NCI-H2081 treated with DMSO at 0.1 percent for 48 hours (cell line): ENCODE results near the gene ETV6.

ENCODE experiments used
- DNase-seq: peaks from one replicate; lab custom pipeline; 2025; lab: John Stamatoyannopoulos, UW

The ETV6 gene

GRCh38 chr12:11776316-11776715, 126.8 kb downstream of the ETV6 start:
- no peak for DNase-seq

GRCh38 chr12:11777451-11777850, 128.0 kb downstream of the ETV6 start:
- no peak for DNase-seq

DNA sequence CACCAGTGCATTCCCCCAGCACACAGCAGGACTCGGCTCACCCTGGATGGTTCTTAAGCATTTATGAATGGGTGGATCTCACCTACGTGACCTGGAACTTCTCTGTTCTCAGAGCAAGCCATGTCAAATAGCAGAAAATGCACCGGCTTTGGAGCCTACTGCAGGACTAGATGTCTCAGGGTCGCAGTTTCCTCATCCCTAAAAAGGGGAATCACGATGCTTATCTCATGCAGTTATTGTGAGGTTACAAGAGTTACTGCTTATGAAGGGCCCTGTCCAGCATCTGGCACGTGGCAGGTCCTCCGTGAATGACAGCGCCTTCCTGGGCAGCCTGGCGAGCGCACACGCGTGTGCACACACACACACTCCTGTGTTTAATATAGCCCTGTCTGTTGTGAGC, 128.5 kb downstream of the ETV6 start:
- no peak for DNase-seq

GRCh38 chr12:11778713-11779685, 129.5 kb downstream of the ETV6 start:
- DNase-seq: no peak

- DNase-seq: no peak
Measured at GRCh38 chr12:11780521-11781101, 131.1 kb downstream of the ETV6 start.

- no peak for DNase-seq
Measured at GRCh38 chr12:11782914-11783420, 133.5 kb downstream of the ETV6 start.

- no peak for DNase-seq
Measured at GRCh38 chr12:11785712-11786111, 136.2 kb downstream of the ETV6 start.

DNA sequence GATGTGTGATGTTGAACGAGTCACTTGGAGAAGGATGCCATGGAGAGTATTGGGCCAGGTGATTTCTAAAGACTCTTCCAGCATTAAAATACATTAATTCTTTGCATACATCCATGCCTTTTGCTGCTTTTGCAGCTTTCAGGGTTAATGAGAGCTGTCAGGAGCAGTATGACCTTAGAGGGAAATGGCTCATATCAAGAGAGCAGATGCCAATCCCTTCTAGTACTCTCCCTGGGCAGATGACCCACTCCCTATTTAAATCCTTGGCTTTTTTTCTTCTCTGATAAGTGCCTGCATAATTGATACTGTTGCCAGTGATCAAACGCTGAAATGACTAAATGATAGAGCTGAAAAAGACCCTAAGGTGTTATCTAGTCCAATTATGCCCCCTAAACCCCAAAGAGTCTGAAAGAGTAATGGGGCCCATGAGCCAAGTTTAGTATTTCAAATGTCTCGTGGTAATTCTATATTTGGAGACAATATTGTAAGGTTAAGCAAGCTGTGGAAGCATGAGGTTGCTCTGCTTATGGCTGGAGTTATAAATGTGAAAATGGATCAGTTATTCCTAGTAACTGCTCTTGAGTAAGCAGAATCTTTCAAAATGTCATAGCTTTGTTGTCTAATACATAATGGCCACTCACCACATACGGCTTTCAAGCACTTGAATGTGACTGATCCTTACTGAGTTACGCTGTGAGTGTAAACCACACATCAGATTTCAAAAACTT, 137.3 kb downstream of the ETV6 start:
- DNase-seq: no peak

GRCh38 chr12:11787437-11787836, 138.0 kb downstream of the ETV6 start:
- DNase-seq: no peak

GRCh38 chr12:11787933-11788849, 138.7 kb downstream of the ETV6 start:
- DNase-seq: no peak

GRCh38 chr12:11793921-11794710, 144.6 kb downstream of the ETV6 start:
- DNase-seq: no peak

DNA sequence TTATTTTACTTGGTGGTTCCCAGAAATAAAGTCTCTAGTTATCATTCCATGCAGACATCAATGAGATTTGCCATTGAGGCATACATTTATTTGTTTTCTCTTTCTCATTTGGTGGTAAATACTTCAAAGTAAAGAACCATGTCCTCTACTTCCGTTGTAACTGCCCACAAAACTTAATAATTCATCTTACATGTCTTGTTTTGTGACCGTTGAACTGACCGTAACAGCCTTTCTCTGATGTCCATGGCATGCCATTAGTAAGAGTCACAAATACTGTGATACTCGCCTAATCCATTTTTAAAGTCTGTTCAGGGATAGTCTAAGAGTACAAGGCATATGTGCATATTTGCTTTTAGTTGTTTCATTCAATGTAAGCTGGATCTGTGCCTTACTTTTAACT, 145.3 kb downstream of the ETV6 start:
- no peak for DNase-seq

GRCh38 chr12:11795192-11795912, 145.9 kb downstream of the ETV6 start:
- DNase-seq: no peak

- DNase-seq: no peak
Measured at GRCh38 chr12:11795913-11796459, 146.5 kb downstream of the ETV6 start.

DNA sequence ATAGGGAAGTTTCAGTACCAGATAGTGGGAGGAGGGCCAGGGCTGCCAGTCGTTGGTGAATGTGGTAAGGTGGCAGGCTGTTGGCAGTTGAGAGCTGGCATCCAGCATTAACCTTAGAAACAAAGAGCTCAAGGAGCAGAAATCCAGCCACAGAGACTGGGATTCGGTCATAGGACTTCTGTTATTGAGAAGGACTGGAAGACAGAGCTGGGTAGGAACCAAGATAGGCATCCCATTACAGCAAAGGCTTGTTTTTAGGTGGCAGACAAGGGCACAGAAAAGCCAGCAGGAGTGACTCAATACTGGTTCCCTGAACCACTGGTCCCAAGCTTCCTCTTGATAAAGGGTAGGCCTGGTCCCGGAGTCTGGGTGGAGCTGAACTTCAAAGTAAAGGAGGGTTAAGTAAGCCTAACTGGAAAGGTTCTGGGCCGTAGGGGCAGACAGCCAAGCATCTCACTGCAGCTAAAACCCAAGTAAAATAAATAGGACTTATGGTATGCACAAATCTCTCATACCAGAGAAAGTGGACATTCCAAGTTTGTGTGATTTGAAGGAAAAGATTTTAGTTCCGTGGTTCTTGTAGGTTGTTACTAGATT, 147.9 kb downstream of the ETV6 start:
- DNase-seq: no peak

GRCh38 chr12:11798006-11798708, 148.7 kb downstream of the ETV6 start:
- DNase-seq: no peak

- DNase-seq: no peak
Measured at GRCh38 chr12:11798856-11799501, 149.5 kb downstream of the ETV6 start.

GRCh38 chr12:11799502-11799873, 150.0 kb downstream of the ETV6 start:
- no peak for DNase-seq
